Adrenal gland (tissue), 12 donors: Measurements from ENCODE around the gene SMIM1. TPM values are rescaled to one million over a fixed set of nuclear protein-coding genes. Genes with fewer than 3 reads are reported as not detected.

Source experiments
- DNase-seq, 7 donors: peaks; one replicate each; pipeline ENCODE4 v3.0.0-alpha.2; 2019 to 2020
- H3K27ac ChIP-seq, 5 donors: fragments of 200-600 bp; sonication (generic) in 4 of 5; 1 replicate in 3 of 5; 2 replicates in 2 of 5; pipeline versions ENCODE4 v1.5.1 to v1.8.0; 2016 to 2020; ENCODE audit warnings: mild to moderate bottlenecking in 1 of 5
- H3K27me3 ChIP-seq: fragments of 200-600 bp; 2 replicates; pipeline ENCODE4 v1.8.0; 2021
- H3K36me3 ChIP-seq, 2 donors: fragments of 200-600 bp; replicated peaks in 1 of 2; 1 replicate in 1 of 2; 2 replicates in 1 of 2; pipeline versions ENCODE4 v1.5.1 to v1.8.0; 2018 to 2022
- H3K4me1 ChIP-seq, 2 donors: fragments of 200-600 bp; replicated peaks in 1 of 2; 1 replicate in 1 of 2; 2 replicates in 1 of 2; pipeline versions ENCODE4 v1.5.1 to v1.8.0; 2018 to 2021
- H3K4me3 ChIP-seq, 4 donors: fragments of 200-600 bp; sonication (generic) in 3 of 4; one replicate each; pipeline ENCODE4 v1.5.1; 2016 to 2018
- H3K9me3 ChIP-seq, 3 donors: fragments of 200-600 bp; sonication (generic) in 1 of 3; replicated peaks in 1 of 3; 1 replicate in 2 of 3; 2 replicates in 1 of 3; pipeline versions ENCODE4 v1.5.1 to v1.8.0; 2016 to 2021
- POLR2A ChIP-seq, 2 donors: fragments of 450-650 bp; IDR thresholded peaks; one replicate each; pipeline ENCODE4 v1.6.1; 2017; ENCODE audit warnings: antibody characterized with exemption in 2 of 2, mild to moderate bottlenecking in 2 of 2, moderate library complexity in 1 of 2
- WGBS, 4 donors: extraction: QIAGEN DNeasy Blood & Tissue Kit in 2 of 4; methylation state at CpG; one replicate each; pipeline versions ENCODE4 v1.1.5 to v1.1.7; 2013 to 2017; 5-methylcytosine and 5-hydroxymethylcytosine counted together
- intact Hi-C, 2 donors: fragments of 100-400 bp; cut with DNase I; formaldehyde crosslinking; loops; one replicate each; pipeline versions ENCODE4 v1.14.1 to v1.15.0; 2022 to 2023
- polyA plus RNA-seq, 3 donors: library from polyadenylated mRNA; stranded (reverse); fragments of 200-250 nt in 2 of 3; fragments of 350-450 nt in 1 of 3; fragmentation: Illumina TruSeq in 1 of 3; extraction: RNeasy Lipid Tissue Mini Kit (QIAGEN cat#74804) in 1 of 3; gene quantifications; one replicate each; pipeline ENCODE4 v1.2.3, GENCODE V29; 2013 to 2014
- small RNA-seq, 2 donors: library from RNA; depleted of rRNA; stranded (forward); fragments of <200 nt; gene quantifications; one replicate each; pipeline ENCODE3, GENCODE V24; 2016
- total RNA-seq, 9 donors: library from RNA; depleted of rRNA in 4 of 9; stranded (reverse); fragments of >200 nt in 4 of 9; fragments of 120-200 nt in 1 of 9; fragmentation: NEBNext Ultra II Directional in 1 of 9; extraction: Animal tissue kit (Norgen Biotek cat#: 25700) in 1 of 9; gene quantifications; one replicate each; pipeline versions ENCODE4 v1.1.0 to v1.2.4, GENCODE V29; 2013 to 2023
- TF ChIP-seq, protein P1 (sequence below), 6 experiments: fragments of 450-650 bp in 4 of 6; fragments of 200-600 bp in 2 of 6; sonication (generic) in 1 of 6; IDR thresholded peaks; 1 replicate in 5 of 6; 2 replicates in 1 of 6; pipeline versions ENCODE4 v1.5.1 to v1.8.0; 2016 to 2021; ENCODE audit warnings: antibody characterized with exemption in 6 of 6, mild to moderate bottlenecking in 2 of 6, moderate library complexity in 1 of 6
- donor health status: healthy with polysubstance abuse.
- donor health status: Bipolar disorder and iron deficiency.
- donor health status: DM: yes; HTN: yes; CAD: no.
- donor health status: DM: no; HTN: no; CAD: no.
- donor health status: DM: no; HTN: no; CAD: no.
- donor health status: DM: yes; HTN: yes; CAD: no.

SMIM1 gene
- total and polyA plus RNA-seq, 12 donors, result 0.35 to 22.0 (median 7.0) TPM; not detected in 2

DNA sequence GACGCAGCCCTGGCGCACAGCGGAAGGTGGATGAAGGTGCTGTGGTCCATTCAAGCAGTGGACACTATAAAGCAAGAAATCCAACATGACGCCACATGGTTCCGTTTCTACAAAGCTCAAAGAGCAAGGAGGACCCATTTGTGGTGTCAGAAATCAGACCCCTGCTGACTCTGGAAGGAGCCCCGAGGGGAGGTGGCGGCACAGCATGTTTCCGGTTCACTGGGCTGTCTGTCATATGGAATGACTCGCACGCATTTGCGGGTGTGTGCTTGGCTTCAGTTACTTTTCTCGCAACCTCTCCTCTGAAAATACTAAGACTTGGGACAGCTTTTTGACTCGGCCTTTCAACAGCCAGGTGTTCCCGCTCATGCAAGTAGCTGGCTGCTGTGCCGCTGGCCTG is 52.8 kb downstream of the SMIM1 start:
- intact Hi-C loops, result no loop called here
- TF ChIP-seq, protein P1, sequence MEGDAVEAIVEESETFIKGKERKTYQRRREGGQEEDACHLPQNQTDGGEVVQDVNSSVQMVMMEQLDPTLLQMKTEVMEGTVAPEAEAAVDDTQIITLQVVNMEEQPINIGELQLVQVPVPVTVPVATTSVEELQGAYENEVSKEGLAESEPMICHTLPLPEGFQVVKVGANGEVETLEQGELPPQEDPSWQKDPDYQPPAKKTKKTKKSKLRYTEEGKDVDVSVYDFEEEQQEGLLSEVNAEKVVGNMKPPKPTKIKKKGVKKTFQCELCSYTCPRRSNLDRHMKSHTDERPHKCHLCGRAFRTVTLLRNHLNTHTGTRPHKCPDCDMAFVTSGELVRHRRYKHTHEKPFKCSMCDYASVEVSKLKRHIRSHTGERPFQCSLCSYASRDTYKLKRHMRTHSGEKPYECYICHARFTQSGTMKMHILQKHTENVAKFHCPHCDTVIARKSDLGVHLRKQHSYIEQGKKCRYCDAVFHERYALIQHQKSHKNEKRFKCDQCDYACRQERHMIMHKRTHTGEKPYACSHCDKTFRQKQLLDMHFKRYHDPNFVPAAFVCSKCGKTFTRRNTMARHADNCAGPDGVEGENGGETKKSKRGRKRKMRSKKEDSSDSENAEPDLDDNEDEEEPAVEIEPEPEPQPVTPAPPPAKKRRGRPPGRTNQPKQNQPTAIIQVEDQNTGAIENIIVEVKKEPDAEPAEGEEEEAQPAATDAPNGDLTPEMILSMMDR (IDR thresholded peaks at IDR 0.05), result no peak
- TF ChIP-seq POLR2A (IDR thresholded peaks at IDR 0.05), result no peak
- Histone ChIP-seq H3K27me3 (no peaks in the 10 kb centered on the region), H3K36me3 (peaks cover 0 to 87% of the 10 kb centered on the region in 2 donors), H3K4me3 (no peak overlapping the region), H3K27ac (no peak overlapping the region), H3K4me1 (no peaks in the 10 kb centered on the region), H3K9me3 (no peaks in the 10 kb centered on the region)
- peak in 1 of 7 donors; percentile 5 for DNase-seq
- WGBS, 4 donors, result 84 to 91% (median 87%) methylated on average over 13 to 15 of the region's 15 CpGs

Small RNA genes within 50 kb of the gene (small RNA-seq; reads per million reads assigned to genes)
- 0 reads per million in 2 donors for gene RF02197
- 0 reads per million in 2 donors for gene RN7SL574P

Other genes with a start within 250 kb of the SMIM1 start
- 10 to 100 TPM in 3 of 9 donors, 1 to 10 TPM in 6; 2.1 to 12.5 (median 7.4) TPM for gene MEGF6, start 161.2 kb upstream of the SMIM1 start, total RNA-seq
- 10 to 100 TPM in 2 of 3 donors, under 1 TPM in 1; 0.15 to 29.2 (median 16.2) TPM for gene MEGF6, start 161.2 kb upstream of the SMIM1 start, polyA plus RNA-seq
- 10 to 100 TPM; 21.6 to 52.1 (median 41.6) TPM for gene TPRG1L, start 147.7 kb upstream of the SMIM1 start, total RNA-seq
- 10 to 100 TPM; 15.8 to 49.7 (median 20.6) TPM for gene TPRG1L, start 147.7 kb upstream of the SMIM1 start, polyA plus RNA-seq
- 10 to 100 TPM in 8 of 9 donors, 1 to 10 TPM in 1; 5.1 to 22.6 (median 17.8) TPM for gene WRAP73, start 122.6 kb upstream of the SMIM1 start, total RNA-seq
- gene WRAP73, start 122.6 kb upstream of the SMIM1 start, polyA plus RNA-seq, result 10 to 100 TPM in 2 of 3 donors, 1 to 10 TPM in 1; 8.2 to 29.6 (median 22.8) TPM
- under 1 TPM in 3 of 9 donors, not detected in 6; 0.15 to 0.22 (median 0.18) TPM for gene TP73, start 120.2 kb upstream of the SMIM1 start, total RNA-seq
- gene TP73, start 120.2 kb upstream of the SMIM1 start, polyA plus RNA-seq, result under 1 TPM; 0.03 to 0.13 (median 0.08) TPM
- gene CCDC27, start 20.3 kb upstream of the SMIM1 start, total RNA-seq, result not detected
- gene CCDC27, start 20.3 kb upstream of the SMIM1 start, polyA plus RNA-seq, result not detected
- 10 to 100 TPM; 34.8 to 58.3 (median 47.0) TPM for gene LRRC47, start 23.7 kb downstream of the SMIM1 start, total RNA-seq
- gene LRRC47, start 23.7 kb downstream of the SMIM1 start, polyA plus RNA-seq, result 10 to 100 TPM; 16.9 to 46.1 (median 17.5) TPM
- gene CEP104, start 84.5 kb downstream of the SMIM1 start, total RNA-seq, result 10 to 100 TPM; 14.2 to 80.9 (median 45.0) TPM
- gene CEP104, start 84.5 kb downstream of the SMIM1 start, polyA plus RNA-seq, result 10 to 100 TPM; 13.6 to 54.6 (median 16.1) TPM
- gene DFFB, start 84.7 kb downstream of the SMIM1 start, total RNA-seq, result 10 to 100 TPM in 1 of 9 donors, 1 to 10 TPM in 8; 1.8 to 10.1 (median 4.5) TPM
- gene DFFB, start 84.7 kb downstream of the SMIM1 start, polyA plus RNA-seq, result 10 to 100 TPM in 1 of 3 donors, 1 to 10 TPM in 2; 3.0 to 13.4 (median 6.2) TPM
- 10 to 100 TPM; 16.1 to 28.0 (median 19.5) TPM for gene C1orf174, start 127.5 kb downstream of the SMIM1 start, total RNA-seq
- 10 to 100 TPM; 11.5 to 27.6 (median 15.8) TPM for gene C1orf174, start 127.5 kb downstream of the SMIM1 start, polyA plus RNA-seq